HepG2 (cell line): Measurements from ENCODE around the gene HYPK. TPM values are rescaled to one million over a fixed set of nuclear protein-coding genes. Genes with fewer than 3 reads are reported as not detected.
A peak's percentile ranks its signal among the peaks of the same experiment; 100 is the strongest.

Experiments
- ATAC-seq: fragments of 200-7000 bp; cut with Tn5 transposase; 3 replicates; pipeline ENCODE4 v1.9.1; 2020; ENCODE audit warnings: mild to moderate bottlenecking, moderate library complexity
- BruUV-seq: library from RNA; stranded (reverse); fragments of 400-500 nt; replicated peaks from 2 replicates; lab custom pipeline; 2021; lab: Mats Ljungman, UMichigan
- CTCF ChIA-PET: fragments of 300-600 bp; formaldehyde crosslinking; extraction: SDS; loops from one replicate; lab custom pipeline; 2021; ENCODE audit warnings: low total read pairs, inconsistent platforms, low intra/inter-chr PET ratio; lab: Yijun Ruan, JAX
- POLR2A ChIA-PET: fragments of 350-600 bp; sonication (Branson Sonifier 250); formaldehyde crosslinking; loops from one replicate; lab custom pipeline; 2020; ENCODE audit warnings: antibody characterized with exemption, inconsistent platforms; lab: Yijun Ruan, JAX
- DNase-seq: peaks from one replicate; pipeline ENCODE4 v3.0.0-alpha.2; 2015; ENCODE audit warnings: low spot score
- FAIRE-seq: peaks from 3 replicates; lab custom pipeline; 2011; peaks lifted over from hg19 to GRCh38; lab: Jason Lieb, UNC
- H2AFZ ChIP-seq: one replicate; pipeline ENCODE4 v1.6.1; 2011; ENCODE audit warnings: low read length, inconsistent platforms
- H3K27ac ChIP-seq: fragments of 300-600 bp; 3 replicates; pipeline ENCODE4 v1.8.0; 2011; ENCODE audit warnings: mixed run types, mild to moderate bottlenecking, mixed read lengths, low read length, inconsistent platforms; ENCODE audit not compliant: insufficient read depth; ENCODE audit errors: extremely low read length
- H3K27me3 ChIP-seq, 2 experiments: fragments of 200-600 bp in 1 of 2; 2 replicates in 1 of 2; 3 replicates in 1 of 2; pipeline versions ENCODE4 v1.6.0 to v1.8.0; 2011; ENCODE audit warnings: low read length in 2 of 2, mild to moderate bottlenecking in 2 of 2, moderate library complexity in 2 of 2, inconsistent platforms in 1 of 2; ENCODE audit not compliant: insufficient read depth in 2 of 2, control insufficient read depth in 1 of 2
- H3K36me3 ChIP-seq, 2 experiments: fragments of 200-600 bp in 1 of 2; replicated peaks in 1 of 2; 2 replicates in 1 of 2; 3 replicates in 1 of 2; pipeline versions ENCODE4 v1.5.1 to v1.8.0; 2011; ENCODE audit warnings: low read length in 2 of 2, inconsistent platforms in 1 of 2; ENCODE audit not compliant: insufficient read depth in 2 of 2, control insufficient read depth in 1 of 2
- H3K4me1 ChIP-seq: 2 replicates; pipeline ENCODE4 v1.5.1; 2012; ENCODE audit warnings: low read length, inconsistent platforms; ENCODE audit not compliant: insufficient read depth
- H3K4me2 ChIP-seq: 2 replicates; pipeline ENCODE4 v1.6.0; 2011; ENCODE audit warnings: low read depth, low read length, inconsistent platforms
- H3K4me3 ChIP-seq, 3 experiments: fragments of 200-600 bp in 1 of 3; sonication (generic), shearing (Covaris generic) in 1 of 3; replicated peaks in 1 of 3; 2 replicates each; pipeline ENCODE4 v1.5.1; 2011 to 2016; ENCODE audit warnings: low read length in 3 of 3, inconsistent platforms in 2 of 3, low read depth in 2 of 3, mild to moderate bottlenecking in 2 of 3, control low read depth in 1 of 3, mixed read lengths in 1 of 3; ENCODE audit not compliant: insufficient read depth in 1 of 3
- H3K79me2 ChIP-seq: one replicate; pipeline ENCODE4 v1.6.1; 2011; ENCODE audit warnings: low read length, inconsistent platforms; ENCODE audit not compliant: insufficient read depth
- H3K9ac ChIP-seq: 2 replicates; pipeline ENCODE4 v1.6.0; 2011; ENCODE audit warnings: mild to moderate bottlenecking, low read depth, low read length, inconsistent platforms; ENCODE audit not compliant: insufficient read depth
- H3K9me3 ChIP-seq: 2 replicates; pipeline ENCODE4 v1.5.1; 2012; ENCODE audit warnings: mild to moderate bottlenecking, low read length
- H4K20me1 ChIP-seq: 2 replicates; pipeline ENCODE4 v1.6.0; 2011; ENCODE audit warnings: inconsistent platforms, mild to moderate bottlenecking, low read length, moderate library complexity; ENCODE audit not compliant: insufficient read depth
- DNMT3B ChIP-seq: conservative IDR thresholded peaks from 2 replicates; pipeline ENCODE4 v1.6.1; 2016; ENCODE audit warnings: missing biosample characterization, control low read depth
- ELF4 ChIP-seq: sonication (generic); formaldehyde crosslinking; IDR thresholded peaks from 2 replicates; pipeline ENCODE4 v1.5.0; 2020; ENCODE audit warnings: missing genetic modification reagents, mild to moderate bottlenecking, moderate library complexity, borderline replicate concordance
- KDM4B ChIP-seq: sonication (generic); formaldehyde crosslinking; IDR thresholded peaks from 2 replicates; pipeline ENCODE4 v1.4.0; 2020; ENCODE audit warnings: missing genetic modification reagents
- MBNL3 ChIP-seq: fragments of 250-450 bp; sonication (Bioruptor Pico); conservative IDR thresholded peaks from 2 replicates; pipeline ENCODE4 v1.8.0; 2022; ENCODE audit warnings: mild to moderate bottlenecking, inconsistent platforms
- NCOA2 ChIP-seq: sonication (generic); formaldehyde crosslinking; IDR thresholded peaks from 2 replicates; pipeline ENCODE4 v1.8.0; 2022; ENCODE audit warnings: inconsistent platforms
- ZBTB34 ChIP-seq: sonication (generic); formaldehyde crosslinking; IDR thresholded peaks from 2 replicates; pipeline ENCODE4 v1.8.0; 2022; ENCODE audit warnings: mild to moderate bottlenecking, missing genetic modification reagents
- ZFP37 ChIP-seq: sonication (generic); formaldehyde crosslinking; IDR thresholded peaks from 2 replicates; pipeline ENCODE4 v1.4.0; 2020; ENCODE audit warnings: missing genetic modification reagents, borderline replicate concordance
- ZNF124 ChIP-seq: sonication (generic); formaldehyde crosslinking; IDR thresholded peaks from 2 replicates; pipeline ENCODE4 v1.4.0; 2020; ENCODE audit warnings: missing genetic modification reagents
- ZNF337 ChIP-seq: sonication (generic); formaldehyde crosslinking; IDR thresholded peaks from 2 replicates; pipeline ENCODE4 v1.5.1; 2020; ENCODE audit warnings: missing genetic modification reagents, low read depth, mild to moderate bottlenecking, borderline replicate concordance
- ZNF7 ChIP-seq: IDR thresholded peaks from 2 replicates; pipeline ENCODE4 v1.6.1; 2016; ENCODE audit warnings: missing biosample characterization, missing genetic modification reagents
- WGBS: methylation state at CpG from one replicate; pipeline ENCODE4 v1.1.6; 2017; ENCODE audit warnings: low lambda C conversion rate; 5-methylcytosine and 5-hydroxymethylcytosine counted together
- in situ Hi-C: cut with HindIII; loops from 2 replicates; pipeline ENCODE4 v1.10.0; 2017; ENCODE audit warnings: low pct_unique_long_range_greater_than_20kb; ENCODE audit not compliant: extremely low pct_ligation_motif_present
- intact Hi-C: fragments of 100-400 bp; cut with micrococcal nuclease; formaldehyde crosslinking; loops from one replicate; pipeline ENCODE4 v1.10.0; 2022; ENCODE audit not compliant: unreplicated experiment
- polyA plus RNA-seq, 8 experiments: library from polyadenylated mRNA; depleted of rRNA in 3 of 8; stranded (reverse) in 7 of 8; unstranded in 1 of 8; fragments of >200 nt; fragmentation: Illumina TruSeq in 4 of 8; extraction: Trizol in 4 of 8; gene quantifications; 2 replicates each; pipeline versions ENCODE4 v1.2.1 to v1.2.3, GENCODE V29; 2011 to 2016; ENCODE audit warnings: low read depth in 4 of 8, missing spikeins in 1 of 8, mixed read lengths in 1 of 8; ENCODE audit not compliant: insufficient read depth in 1 of 8
- total RNA-seq, 5 experiments: library from RNA; depleted of rRNA; stranded (reverse); fragments of >200 nt; fragmentation: Illumina TruSeq; extraction: Trizol; gene quantifications; 2 replicates each; pipeline ENCODE4 v1.2.3, GENCODE V29; 2016; ENCODE audit warnings: low read depth in 1 of 5
- TF ChIP-seq, protein P1 (sequence below): sonication (generic); formaldehyde crosslinking; IDR thresholded peaks from 2 replicates; pipeline ENCODE4 v1.5.0; 2020; ENCODE audit warnings: missing genetic modification reagents
- TF ChIP-seq, protein P2 (sequence below): sonication (generic); formaldehyde crosslinking; IDR thresholded peaks from 2 replicates; pipeline ENCODE4 v1.4.0; 2020; ENCODE audit warnings: missing genetic modification reagents

The HYPK gene
- total and polyA plus RNA-seq, 2 of the 13 experiments (the other 11 are each of a cell fraction or from before 2014, with no cell fraction given) = 13.5 to 16.5 TPM

- FAIRE-seq (no peak), DNase-seq (no peak), ATAC-seq (no peak)
- Histone ChIP-seq H3K9ac (no peak overlapping the region), H2AFZ (no peak overlapping the region), H3K36me3 (peaks cover 0 to 11% of the 10 kb centered on the region in 2 experiments; a peak in 2 of 5 replicates), H3K27ac (no peak overlapping the region), H3K4me3 (no peak overlapping the region), H3K27me3 (no peaks in the 10 kb centered on the region; a peak in 1 of 5 replicates), H3K4me1 (peaks cover 47% of the 10 kb centered on the region), H3K79me2 (peaks cover 54% of the 10 kb centered on the region), H3K9me3 (no peaks in the 10 kb centered on the region), H4K20me1 (no peaks in the 10 kb centered on the region), H3K4me2 (peak overlapping the region; percentile 42; the same call in 1 of the 2 replicates)
- intact Hi-C loops (no loop called here), in situ Hi-C loops (no loop called here)
- no TSS peak for BruUV-seq
- POLR2A ChIA-PET = interaction anchor here (4.2 kb wide), 1 partner anchor 20 kb away, joined by 30 read pairs; the partner anchor contains the start of genes HYPK and SERINC4
- CTCF ChIA-PET = no interaction called here
- TF ChIP-seq, protein P1, sequence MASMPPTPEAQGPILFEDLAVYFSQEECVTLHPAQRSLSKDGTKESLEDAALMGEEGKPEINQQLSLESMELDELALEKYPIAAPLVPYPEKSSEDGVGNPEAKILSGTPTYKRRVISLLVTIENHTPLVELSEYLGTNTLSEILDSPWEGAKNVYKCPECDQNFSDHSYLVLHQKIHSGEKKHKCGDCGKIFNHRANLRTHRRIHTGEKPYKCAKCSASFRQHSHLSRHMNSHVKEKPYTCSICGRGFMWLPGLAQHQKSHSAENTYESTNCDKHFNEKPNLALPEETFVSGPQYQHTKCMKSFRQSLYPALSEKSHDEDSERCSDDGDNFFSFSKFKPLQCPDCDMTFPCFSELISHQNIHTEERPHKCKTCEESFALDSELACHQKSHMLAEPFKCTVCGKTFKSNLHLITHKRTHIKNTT = no peak
- TF ChIP-seq ZNF124 (CRISPR knock-in tag) (no peak), ZNF337 (CRISPR knock-in tag) (no peak), ZBTB34 (CRISPR knock-in tag) (no peak), ZNF7 (CRISPR knock-in tag) (no peak), MBNL3 (no peak), NCOA2 (CRISPR knock-in tag) (no peak), ELF4 (CRISPR knock-in tag) (no peak), KDM4B (CRISPR knock-in tag) (no peak), ZFP37 (CRISPR knock-in tag) (no peak), DNMT3B (CRISPR knock-in tag) (no peak)
- TF ChIP-seq, protein P2, sequence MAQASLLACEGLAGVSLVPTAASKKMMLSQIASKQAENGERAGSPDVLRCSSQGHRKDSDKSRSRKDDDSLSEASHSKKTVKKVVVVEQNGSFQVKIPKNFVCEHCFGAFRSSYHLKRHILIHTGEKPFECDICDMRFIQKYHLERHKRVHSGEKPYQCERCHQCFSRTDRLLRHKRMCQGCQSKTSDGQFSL = no peak
- 73% methylated on average over 3 of the region's 3 CpGs for WGBS
Observed at GRCh38 chr15:43821505-43821904, 21.1 kb downstream of the HYPK start.
